ENCODE data around the gene MLLT3.
"Not testable (repeated sequence)": the region's sequence is repeated elsewhere in the genome, so short reads cannot be mapped to it uniquely, and the experiment has no call there.

Gene MLLT3

DNA sequence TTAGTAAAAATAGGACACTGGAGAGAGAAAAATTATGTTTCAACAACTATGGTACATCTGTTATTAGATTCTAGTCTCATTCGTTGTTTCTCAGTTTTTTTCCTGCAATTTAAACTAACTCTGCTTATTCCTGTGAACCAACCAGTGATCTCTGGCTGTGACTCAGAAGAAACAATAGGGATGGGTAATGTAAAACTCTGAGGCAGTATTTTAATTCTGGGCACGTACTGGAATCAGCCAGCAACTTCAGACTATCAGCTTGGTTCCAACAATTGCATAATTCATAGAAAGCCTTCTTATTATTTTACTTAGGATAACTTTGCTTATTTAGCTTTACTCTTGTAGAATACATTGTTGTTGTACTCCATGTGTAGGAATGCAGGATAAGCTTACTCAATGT lies 28.8 kb downstream of the MLLT3 start:
- DNase-seq = no peak

DNA sequence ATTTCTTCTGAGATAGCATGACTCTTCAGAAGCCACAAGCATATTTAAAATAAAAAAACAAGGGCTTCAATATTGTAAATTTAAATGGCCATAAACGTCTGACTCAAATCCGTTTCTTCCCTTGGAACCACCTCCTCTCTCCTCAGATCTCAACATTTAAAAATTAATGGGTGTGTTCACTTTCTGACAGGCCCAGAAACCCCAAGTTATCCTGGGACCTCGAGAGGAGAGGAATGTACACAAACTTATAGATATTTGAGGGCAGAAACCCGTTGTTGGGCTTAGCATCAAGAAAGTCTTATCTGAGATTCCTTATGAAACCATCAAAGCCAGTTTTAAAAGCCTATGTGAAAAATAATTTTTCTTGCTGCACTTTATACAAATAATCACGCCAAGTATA lies 29.2 kb downstream of the MLLT3 start:
- no peak for DNase-seq

DNA sequence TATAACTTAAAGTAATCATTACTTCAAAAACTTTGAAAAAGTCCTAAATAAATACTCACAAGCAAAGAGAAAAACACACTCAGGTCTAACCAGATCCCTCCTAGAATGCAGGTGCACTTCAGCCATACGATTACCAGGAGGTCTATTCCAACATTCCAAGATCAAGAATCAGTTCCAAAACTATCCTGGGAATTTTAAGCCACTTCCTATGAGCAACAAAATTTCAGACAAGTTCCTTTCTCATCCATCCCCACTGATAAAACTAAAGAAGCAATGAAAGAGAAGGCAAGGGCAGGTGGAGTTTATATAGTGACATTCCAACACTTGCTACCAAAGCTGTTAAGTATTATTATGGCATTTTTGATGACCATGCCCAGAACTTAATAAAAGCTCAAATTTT lies 29.6 kb downstream of the MLLT3 start:
- DNase-seq = no peak

DNA sequence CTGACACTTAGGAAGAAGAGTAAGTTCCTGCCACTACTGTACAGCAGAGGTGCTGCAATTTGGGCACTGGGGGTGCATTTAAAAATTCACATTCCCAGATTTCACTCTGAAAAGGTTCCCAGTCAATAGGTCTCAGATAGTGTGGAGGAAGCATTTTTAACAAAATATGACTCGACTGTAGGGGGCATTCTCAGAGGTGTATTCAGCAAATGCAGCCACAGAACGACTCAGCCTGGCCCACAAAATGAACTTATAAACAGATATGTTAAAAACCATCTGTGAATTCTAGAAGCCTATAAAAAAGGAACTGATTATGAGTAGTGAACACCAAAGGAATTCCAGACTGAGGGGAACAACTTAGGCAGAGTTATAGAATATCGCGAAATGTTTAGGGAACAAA lies 31.1 kb downstream of the MLLT3 start:
- DNase-seq = no peak

DNA sequence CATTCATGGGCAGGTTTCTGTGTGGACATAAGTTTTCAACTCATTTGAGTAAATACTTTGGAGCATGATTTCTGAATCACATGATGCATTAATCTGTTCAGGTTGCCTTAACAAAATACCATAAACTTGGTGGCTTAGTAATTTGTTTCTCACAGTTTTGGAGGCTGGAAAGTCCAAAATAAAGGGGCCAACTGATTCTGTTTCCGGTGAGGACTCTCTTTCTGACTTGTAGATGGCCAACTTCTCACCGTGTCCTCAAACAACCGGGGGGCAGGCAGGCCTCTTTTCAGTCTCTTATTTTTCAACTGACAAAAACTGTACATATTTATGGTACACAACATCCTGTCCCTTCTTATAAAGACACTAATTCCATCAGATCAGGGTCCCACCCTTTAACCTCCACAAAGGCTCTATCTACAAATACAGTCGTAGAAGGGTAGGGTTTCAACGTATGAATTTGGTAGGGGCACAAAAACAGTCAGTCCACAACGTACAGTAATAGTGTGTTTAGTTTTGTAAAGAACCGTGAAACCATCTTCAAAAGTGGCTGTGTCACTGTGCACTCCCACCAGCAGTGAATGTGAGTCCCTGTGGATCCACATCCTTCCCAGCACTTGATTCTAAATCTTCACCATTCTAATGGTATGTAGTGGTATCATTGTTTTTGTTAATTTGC lies 37.2 kb downstream of the MLLT3 start:
- DNase-seq = no peak

DNA sequence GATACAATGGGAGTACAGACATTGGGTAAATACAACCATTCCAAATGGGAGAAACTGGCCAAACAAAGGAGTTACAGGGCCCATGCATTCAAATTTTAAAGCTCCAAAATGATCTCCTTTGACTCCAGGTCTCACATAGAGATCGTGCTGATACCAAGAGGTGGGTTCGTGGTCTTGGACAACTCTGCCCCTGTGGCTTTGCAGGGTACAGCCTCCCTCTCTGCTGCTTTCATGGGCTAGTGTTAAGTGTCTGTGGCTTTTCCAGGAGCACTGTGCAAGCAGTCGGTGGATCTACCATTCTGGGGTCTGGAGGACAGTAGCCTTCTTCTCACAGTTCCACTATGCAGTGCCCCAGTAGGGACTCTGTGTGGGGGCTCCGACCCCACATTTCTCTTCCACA lies 39.2 kb downstream of the MLLT3 start:
- DNase-seq = not testable (repeated sequence)

DNA sequence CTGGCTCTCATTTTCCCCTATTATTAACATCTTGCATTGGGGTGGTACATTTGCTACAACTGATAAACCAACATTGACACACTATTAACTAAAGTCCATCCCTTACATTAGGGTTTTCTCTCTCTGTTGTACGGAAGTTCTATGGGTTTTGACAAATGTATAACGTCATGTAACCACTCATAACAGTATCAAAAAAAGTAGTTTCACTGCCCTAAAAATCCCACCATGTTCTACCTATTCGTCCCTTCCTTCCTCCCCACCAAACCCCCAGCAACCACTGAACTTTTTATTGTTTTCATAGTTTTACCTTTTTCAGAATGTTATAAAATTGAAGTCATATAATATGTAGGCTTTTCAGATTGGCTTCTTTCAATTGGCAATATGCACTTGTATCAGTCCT lies 40.1 kb downstream of the MLLT3 start:
- DNase-seq = no peak

DNA sequence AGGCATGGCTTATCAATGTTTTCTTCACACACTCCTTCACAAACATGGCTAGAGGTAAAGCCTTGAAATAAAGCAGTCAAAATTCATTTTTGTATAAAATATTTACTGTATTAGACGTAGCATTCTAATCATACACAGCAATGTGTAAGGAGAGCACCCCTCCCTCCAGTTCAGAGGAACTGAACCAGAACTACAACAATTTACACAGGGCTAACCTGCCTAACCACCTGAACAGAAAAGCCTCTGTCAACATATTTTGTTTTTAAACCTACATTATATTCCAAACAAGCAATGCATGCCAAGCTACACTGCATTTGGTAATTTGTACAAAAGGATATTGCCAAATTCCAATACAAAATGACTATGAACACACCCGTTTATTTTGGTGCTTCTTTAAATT lies 41.6 kb downstream of the MLLT3 start:
- no peak for DNase-seq

DNA sequence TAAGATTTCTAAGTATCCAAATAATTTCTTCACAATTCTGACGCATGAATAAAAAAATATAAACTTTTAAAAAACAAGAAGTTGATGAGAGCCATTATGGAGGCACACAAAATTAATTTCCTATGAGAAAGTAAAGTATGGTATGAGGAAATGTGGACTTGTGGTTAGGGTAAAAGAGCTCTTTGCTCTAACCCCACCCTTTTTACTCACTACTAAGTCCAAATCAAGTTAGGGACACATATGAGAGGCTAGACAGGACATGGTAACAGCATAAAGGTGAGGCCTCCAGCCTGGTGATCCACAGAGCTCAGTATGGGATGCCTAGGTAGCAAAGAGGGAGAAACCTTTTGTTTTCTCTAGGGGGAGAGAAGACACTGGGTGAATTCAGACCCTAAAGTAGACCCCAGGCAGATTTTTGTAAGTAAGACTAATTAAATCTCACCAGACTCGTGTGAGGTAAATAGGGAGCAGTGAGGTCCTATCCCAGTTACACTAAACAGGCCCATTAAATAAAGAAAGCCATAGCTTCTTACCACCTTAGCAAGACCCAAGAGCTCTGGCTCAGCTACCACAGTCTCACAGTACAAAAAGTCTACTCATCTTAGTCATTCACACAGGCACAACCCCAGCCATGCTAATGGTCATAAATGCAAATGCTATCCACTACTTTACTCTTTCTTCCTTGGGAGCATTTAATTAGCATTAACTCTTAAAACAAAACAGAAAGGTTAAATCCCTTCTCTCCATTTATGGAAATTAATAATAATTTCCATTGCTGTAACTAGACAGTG lies 42.6 kb downstream of the MLLT3 start:
- DNase-seq = no peak

DNA sequence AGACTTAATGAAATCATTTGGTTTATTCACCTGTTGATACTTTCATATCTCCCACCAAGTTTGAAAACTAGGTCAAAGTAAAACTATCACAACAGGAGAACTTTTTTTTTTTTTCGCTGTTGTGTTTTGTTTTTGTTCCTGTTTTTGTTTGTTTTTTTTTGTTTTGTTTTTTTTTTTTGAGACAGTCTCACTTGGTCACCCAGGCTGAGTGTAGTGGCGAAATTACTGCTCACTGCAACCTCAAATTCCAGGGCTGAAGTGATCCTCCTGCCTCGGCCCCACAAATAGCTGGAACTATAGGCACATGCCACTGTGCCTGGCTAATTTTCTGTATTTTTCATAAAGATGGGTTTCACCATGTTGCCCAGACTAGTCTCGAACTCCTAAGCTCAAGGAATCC lies 49.3 kb downstream of the MLLT3 start:
- no peak for DNase-seq

DNA sequence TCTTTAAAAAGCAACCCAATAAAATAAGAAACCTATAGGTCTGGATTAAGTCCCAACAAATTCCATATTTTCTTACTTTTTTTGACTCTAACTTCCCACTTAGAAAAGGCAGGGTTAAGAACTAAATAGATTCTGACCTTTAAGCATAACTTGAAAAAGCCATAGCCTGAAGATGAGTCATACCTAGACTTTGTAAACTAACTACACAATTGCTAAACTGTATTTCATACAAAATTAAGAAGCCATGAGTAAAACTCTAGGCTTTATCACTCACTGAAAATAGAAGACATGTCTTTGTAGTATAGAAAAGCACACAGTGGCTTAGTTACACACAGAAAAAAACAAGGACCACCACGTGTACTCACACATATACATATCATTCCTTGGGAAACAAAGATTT lies 51.5 kb downstream of the MLLT3 start:
- no peak for DNase-seq

DNA sequence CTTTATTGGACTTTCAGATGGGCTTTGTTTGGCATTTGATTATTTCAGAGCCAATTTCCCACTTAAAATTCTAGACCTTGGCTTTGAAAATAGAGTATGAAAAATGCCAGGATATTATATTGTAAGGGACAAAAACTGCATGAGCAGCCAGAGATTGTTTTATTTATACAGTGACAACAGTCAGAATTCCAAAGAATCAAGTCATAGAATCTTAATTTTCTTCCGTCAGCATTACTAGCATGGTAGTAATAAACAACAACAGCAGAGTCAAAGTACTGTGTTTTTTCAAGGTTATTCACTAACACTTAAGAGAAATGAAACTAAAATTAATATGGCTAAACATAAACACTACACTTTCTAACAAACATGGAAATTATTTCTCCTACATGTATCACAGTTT lies 52.2 kb downstream of the MLLT3 start:
- no peak for DNase-seq

DNA sequence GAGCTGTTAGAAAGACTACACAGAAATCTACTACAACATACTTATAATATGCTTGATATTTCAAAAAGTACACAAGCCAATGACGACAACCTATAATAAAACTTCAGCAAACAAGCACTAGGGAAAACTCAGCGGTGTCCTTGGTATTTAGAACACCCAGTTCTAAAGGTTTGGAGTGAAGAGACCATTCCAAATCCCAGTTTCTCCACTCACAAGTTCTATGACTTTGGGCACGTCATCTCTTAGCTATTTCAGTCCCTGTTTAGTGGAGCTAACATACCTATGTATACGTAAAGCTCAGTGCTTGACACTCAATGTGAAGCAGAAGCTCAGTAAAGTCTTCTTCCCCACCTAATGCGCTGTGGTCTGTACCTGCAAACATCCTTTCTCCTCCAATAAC lies 52.8 kb downstream of the MLLT3 start:
- no peak for DNase-seq

DNA sequence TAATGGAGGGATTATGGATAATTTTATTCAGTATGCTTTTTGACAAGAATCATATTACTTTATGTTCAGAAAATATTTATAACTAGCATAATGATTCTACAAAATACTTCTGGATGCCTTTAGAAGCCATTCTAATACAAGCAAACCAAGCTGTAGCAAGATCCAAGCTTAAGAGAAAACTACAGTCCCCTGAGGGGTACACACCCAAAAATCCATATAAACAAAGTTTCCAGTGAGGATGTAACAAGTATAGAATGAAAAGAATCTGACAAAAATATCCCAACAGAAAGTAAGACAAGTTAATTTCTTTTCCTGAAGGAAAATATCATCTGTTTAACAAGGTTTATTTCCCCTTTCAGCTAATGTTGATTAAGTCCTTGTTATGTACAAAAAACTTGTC lies 53.9 kb downstream of the MLLT3 start:
- no peak for DNase-seq

DNA sequence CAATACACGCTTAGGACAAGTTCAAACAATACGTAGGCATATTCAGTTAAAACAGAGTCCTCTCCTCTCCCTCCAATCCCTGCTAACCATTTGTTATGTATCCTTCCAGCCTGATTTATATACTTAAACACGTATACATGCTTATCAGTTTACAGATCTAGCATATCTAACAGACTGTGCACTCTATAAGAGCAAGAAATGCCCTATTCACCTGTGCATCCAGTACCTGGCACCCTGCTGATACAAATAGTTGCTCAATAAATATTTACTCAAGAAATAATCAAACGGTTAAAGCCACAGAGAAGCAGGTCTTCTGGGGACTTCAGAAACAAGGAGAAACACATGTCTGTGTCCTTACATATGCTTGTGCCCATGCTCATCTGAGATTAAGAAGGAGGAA lies 55.9 kb downstream of the MLLT3 start:
- DNase-seq = no peak

DNA sequence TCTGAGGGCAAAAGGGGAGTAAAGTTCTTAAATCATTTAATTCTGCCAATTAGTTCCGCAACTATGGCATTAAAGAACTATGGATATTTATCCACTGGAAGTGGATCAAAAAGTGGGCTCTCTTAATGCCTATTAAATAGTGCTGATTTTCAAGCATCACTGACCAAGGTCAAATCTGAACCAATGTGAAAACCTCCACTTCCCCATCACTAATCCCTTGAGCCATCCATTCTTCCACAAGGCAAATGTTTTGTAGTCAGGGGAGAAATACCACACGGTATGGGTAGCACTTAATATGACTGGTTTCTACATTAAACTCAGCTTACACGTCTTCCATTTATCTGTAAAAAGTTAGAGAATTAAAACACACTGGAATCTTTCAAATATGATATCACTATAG lies 57.6 kb downstream of the MLLT3 start:
- DNase-seq = no peak

DNA sequence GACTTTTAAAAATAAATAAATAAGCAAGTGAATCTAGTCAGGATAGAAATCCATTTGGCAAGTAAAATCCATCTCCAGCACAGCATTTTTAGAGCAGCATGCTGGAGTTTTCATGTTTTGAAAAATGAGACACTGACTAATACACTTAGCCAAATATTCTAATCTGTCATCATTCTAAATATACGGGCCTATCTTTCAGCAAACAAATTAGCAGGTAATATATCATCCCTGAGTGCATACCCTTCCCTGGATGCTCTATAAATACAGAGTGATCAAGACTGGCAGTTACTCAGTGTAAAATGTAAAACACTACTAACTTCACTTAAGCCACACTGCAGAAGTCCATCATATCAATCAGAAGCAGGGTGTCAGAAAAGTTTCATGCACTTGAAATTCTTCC lies 58.4 kb downstream of the MLLT3 start:
- no peak for DNase-seq

DNA sequence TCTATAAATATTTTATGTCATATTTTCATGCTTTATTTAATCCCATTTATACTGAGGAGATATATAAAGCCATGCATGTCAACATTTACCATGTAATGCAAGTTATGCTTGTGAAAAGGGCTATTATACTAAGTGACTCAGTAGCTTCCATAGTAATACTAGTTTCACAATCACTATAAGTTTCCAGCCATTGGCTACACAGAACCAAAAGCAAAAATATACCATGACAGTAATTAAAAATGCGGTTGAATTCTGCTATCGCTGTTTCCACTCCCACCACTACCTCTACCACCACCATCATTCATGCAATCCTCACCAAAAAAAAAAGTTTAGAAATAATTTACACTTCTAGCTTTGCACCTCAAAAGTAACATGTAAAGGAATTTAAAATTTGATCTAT lies 60.2 kb downstream of the MLLT3 start:
- DNase-seq = no peak

DNA sequence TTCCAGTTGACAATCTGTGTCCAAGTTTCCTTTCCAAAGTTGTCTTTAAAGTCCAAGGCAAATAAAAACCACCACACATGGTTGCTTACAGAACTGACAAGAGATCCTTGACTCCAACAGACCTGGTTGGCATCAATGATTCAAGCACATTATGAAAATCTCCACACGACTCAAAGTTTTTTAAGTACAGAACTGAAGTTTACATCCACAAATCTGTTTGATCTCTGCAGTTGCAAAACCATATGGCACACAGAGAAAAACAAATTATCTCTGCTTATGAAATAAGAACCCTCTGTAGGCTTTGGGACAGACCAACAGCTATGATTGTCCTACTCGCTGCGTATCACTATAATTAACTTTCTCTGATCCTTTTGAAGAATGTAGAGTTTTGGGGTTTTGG lies 60.8 kb downstream of the MLLT3 start:
- no peak for DNase-seq

DNA sequence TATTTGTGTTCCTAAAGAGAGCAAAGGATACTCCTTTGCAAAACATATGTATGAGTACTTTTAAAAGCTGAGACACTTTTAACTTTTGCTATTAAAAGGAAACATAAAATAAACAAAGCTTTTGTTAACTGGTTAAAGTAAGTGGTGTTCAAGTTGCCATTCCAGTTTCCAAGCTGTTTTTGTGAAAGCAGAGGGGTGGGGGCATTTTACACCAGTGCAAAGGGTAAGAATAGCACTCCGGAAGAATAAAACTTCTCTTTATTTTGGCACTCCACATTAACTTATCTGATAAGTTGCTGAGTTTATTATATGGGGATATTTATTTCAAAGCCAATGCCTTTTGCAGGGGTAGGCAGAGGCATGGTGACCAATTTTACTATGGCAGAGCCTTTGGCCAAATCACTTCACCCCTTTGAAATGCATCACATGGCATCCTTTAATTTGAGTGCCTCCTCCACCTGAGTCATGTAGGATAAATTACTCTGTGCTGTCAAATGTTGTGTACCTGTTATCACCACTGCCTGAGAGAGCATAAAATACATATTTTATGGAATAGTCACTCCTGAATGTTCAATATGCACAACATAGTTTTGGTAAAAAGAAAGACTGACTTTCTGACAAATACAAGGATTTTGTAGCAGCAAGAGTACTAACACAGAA lies 62.9 kb downstream of the MLLT3 start:
- DNase-seq = no peak

DNA sequence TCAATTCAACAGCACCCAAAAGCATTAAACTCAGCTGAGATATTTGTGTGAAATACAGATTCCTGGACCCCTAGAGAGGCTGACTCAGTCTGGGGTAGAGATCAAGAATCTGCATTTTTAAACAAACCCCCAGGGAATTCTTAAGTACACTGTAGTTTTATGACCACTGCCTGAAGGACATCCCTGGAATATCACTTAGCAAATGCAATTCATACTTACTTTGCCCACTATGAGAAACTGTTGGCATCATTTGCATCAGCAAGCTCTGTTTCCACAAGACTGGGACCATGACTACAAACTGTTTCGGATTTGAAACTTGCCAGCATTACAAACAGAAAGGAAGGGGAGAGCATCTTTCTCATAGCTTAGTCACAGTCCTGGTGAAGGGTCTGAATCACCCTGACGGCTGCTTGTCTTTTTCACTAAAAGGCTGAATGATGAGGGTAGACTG lies 63.7 kb downstream of the MLLT3 start:
- no peak for DNase-seq

DNA sequence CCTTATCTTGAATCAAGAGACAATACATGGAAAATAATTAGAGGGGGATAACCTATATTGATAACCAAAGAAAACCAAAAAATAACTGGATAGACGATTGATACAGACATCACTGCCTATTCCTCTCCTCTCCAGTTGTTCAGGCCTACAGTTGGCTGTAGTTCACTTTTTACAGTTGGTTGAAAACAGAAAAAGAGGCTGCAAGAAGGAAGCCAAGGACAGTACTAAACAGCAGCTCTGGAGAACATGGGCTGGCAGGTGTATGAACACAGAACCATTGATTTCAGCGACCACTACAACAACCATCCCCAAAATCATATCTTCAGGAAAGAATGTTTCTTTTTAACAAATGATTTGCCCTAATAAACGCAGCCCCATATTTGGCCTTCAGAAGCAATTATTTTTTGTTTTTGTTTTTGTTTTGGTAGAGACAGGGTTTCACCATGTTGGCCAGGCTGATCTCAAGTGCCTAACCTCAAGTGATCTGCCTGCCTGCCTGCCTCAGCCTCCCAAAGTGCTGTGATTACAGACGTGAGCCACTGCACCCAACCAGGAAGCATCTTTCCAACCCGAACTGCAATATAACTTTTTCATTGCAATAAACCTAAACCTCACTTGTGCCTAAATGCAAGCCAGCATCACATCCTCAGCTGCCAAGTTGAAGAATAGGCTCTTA lies 64.3 kb downstream of the MLLT3 start:
- DNase-seq = no peak

DNA sequence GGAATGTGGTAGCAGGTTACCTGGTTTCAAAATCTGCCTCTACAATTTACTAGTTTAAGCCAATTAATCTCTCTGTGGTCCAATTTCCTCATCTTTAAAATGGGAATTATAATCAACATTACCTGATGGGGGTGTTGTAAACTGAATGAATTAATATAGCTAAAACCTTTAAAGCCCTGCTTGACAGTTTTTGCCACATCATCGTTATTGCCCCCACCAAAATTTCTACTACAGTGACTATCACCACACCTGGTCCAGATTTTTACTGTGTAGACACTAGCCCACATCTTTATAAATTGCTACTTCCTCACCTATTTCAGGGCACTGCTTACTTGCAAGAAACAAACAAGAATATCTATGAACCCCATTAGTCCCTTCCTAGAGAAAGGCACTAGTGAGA lies 65.0 kb downstream of the MLLT3 start:
- DNase-seq = no peak
